GDM1 (cell line): ENCODE data around the gene NBDY.
A peak's percentile ranks its signal among the peaks of the same experiment; 100 is the strongest.
"Not testable (repeated sequence)": the region's sequence is repeated elsewhere in the genome, so short reads cannot be mapped to it uniquely, and the experiment has no call there.

Experiments used
- DNase-seq: peaks from one replicate; lab custom pipeline; 2025; lab: John Stamatoyannopoulos, UW

The NBDY gene

GRCh38 chrX:56802428-56802827 is 73.4 kb downstream of the NBDY start:
- no peak for DNase-seq

- DNase-seq: peak; percentile 49
These were observed 74.1 kb downstream of the NBDY start for GRCh38 chrX:56802921-56803849.

GRCh38 chrX:56803850-56804681 is 75.0 kb downstream of the NBDY start:
- DNase-seq: no peak

GRCh38 chrX:56804867-56805266 is 75.8 kb downstream of the NBDY start:
- no peak for DNase-seq

GRCh38 chrX:56805399-56805798 is 76.4 kb downstream of the NBDY start:
- no peak for DNase-seq

- not testable (repeated sequence) for DNase-seq
These were observed 77.1 kb downstream of the NBDY start for GRCh38 chrX:56806176-56806575.

- DNase-seq: no peak
These were observed 82.6 kb downstream of the NBDY start for GRCh38 chrX:56811599-56811998.

- no peak for DNase-seq
These were observed 83.6 kb downstream of the NBDY start for GRCh38 chrX:56812515-56813105.

GRCh38 chrX:56813318-56813837 is 84.3 kb downstream of the NBDY start:
- DNase-seq: peak; percentile 8

GRCh38 chrX:56817179-56817578 is 88.1 kb downstream of the NBDY start:
- no peak for DNase-seq

- no peak for DNase-seq
These were observed 97.0 kb downstream of the NBDY start for GRCh38 chrX:56826020-56826419.

- no peak for DNase-seq
These were observed 104.6 kb downstream of the NBDY start for GRCh38 chrX:56833626-56834025.

- no peak for DNase-seq
These were observed 124.4 kb downstream of the NBDY start for GRCh38 chrX:56853436-56853835.

- no peak for DNase-seq
These were observed 128.0 kb downstream of the NBDY start for GRCh38 chrX:56857042-56857441.

GRCh38 chrX:56860888-56861287 is 131.8 kb downstream of the NBDY start:
- DNase-seq: no peak
